HFF-Myc (cell line): Measurements from ENCODE around the gene RHOF.

Source experiments
- DNase-seq: peaks from one replicate; pipeline ENCODE4 v3.0.0-alpha.2; 2011; ENCODE audit warnings: low read depth; ENCODE audit errors: extremely low read depth
- H3K4me3 ChIP-seq: replicated peaks from 2 replicates; pipeline ENCODE4 v1.5.1; 2011; ENCODE audit warnings: low read depth, mild to moderate bottlenecking, control low read depth, low read length
- TF ChIP-seq, protein P1 (sequence below): IDR thresholded peaks from 2 replicates; pipeline ENCODE4 v1.5.1; 2012; ENCODE audit warnings: mild to moderate bottlenecking, low read depth, low read length, control low read depth; ENCODE audit errors: missing control alignments

The RHOF gene, protein sequence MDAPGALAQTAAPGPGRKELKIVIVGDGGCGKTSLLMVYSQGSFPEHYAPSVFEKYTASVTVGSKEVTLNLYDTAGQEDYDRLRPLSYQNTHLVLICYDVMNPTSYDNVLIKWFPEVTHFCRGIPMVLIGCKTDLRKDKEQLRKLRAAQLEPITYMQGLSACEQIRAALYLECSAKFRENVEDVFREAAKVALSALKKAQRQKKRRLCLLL

DNA sequence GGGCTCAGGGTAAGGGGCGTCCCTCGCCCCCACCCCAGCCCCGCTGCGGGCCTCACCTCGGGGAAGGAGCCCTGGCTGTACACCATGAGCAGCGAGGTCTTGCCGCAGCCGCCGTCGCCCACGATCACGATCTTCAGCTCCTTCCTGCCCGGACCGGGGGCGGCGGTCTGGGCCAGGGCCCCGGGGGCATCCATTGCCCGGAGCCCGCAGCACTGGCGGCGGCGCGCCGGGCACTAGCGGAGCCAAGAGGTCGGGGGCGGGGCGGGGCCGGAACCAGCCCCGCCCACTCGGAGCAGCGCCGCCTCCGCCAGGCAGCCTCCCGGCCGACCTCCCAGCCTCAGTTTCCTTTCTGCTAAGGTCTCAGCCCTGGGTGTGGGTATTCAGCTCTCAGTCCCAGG is at the start of gene RHOF:
RHOF (minus strand) TSS at position 249 of the 398 bp plus-strand sequence; CDS start at position 194, 55 bp downstream.
- TF ChIP-seq, protein P1, sequence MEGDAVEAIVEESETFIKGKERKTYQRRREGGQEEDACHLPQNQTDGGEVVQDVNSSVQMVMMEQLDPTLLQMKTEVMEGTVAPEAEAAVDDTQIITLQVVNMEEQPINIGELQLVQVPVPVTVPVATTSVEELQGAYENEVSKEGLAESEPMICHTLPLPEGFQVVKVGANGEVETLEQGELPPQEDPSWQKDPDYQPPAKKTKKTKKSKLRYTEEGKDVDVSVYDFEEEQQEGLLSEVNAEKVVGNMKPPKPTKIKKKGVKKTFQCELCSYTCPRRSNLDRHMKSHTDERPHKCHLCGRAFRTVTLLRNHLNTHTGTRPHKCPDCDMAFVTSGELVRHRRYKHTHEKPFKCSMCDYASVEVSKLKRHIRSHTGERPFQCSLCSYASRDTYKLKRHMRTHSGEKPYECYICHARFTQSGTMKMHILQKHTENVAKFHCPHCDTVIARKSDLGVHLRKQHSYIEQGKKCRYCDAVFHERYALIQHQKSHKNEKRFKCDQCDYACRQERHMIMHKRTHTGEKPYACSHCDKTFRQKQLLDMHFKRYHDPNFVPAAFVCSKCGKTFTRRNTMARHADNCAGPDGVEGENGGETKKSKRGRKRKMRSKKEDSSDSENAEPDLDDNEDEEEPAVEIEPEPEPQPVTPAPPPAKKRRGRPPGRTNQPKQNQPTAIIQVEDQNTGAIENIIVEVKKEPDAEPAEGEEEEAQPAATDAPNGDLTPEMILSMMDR = no peak
- DNase-seq = no peak
- H3K4me3 ChIP-seq = peak within 1 kb of the TSS; percentile 45

DNA sequence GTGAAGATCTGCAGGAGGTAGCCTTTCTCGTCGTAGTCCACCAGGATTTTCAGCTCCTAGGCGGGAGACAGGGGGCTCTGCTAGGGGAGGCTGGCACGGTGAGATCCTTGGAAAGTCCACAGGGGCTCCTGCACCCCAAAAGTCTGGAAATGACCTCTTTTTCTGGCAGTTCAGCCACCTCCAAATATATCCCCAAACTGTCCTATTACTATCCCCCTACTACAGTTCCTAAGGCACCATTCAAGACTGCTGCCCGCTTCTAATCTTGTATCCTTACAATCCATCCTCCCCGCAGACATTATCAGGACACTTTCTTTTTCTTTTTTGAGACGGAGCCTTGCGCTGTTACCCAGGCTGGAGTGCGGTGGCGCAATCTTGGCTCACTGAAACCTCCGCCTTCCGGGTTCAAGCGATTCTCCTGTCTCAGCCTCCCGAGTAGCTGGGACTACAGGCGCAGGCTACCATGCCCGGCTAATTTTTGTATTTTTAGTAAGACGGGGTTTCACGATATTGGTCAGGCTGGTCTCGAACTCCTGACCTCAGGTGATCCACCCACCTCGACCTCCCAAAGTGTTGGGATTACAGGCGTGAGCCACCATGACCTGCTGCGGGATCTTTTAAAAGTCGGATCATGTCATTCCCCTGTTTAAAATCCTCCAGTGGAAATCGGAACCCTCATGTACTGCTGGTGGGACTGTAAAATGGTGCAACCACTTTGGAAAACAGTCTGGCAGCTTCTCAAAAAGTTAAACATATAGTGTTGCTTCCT is 46.7 kb upstream of the RHOF start:
- TF ChIP-seq, protein P1 = no peak
- DNase-seq = no peak
- H3K4me3 ChIP-seq = peak overlapping the region; percentile 52

DNA sequence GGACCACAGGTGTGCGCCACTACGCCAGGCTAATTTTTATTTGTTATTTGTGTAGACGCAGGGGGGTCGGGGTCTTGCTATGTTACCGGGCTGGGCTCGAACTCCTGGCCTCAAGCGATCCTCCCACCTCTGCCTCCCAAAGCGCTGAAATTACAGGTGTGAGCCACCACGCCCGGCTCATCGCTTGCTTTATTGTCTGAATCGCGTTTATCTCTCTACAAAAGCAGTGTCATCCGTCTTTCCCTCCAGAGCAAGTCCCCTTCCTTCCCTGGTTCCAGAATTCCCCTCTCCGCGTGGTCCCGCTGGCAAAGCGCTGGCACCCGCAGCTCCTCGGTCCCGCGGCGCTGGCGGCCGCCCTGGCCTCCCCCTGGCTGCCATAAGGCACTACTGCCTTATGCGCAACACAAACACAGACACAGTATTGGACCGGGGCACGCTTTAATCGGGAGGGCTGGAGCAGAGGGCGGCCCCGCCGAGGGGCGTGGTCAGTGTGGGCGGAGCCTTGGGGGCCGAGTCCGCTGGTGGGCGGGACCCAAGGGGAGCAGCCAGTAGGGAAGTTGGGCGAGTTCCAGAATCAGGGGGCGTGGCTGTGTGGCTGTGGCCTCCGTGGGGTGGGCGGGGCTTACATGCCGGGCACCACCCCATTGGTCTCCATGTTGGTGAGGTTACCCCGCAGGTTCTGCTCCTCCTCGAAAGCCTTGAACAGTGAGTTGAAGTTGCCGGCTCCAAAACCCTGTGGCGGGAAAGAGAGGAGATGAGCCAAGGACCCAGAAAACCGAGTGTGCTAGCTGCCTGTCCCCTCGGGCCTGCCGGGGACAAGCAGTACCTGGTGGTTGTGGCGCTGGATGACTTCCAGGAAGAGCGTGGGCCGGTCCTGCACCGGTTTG is 45.9 kb upstream of the RHOF start:
- DNase-seq = peak; percentile 93
- peak overlapping the region; percentile 52 for H3K4me3 ChIP-seq
- TF ChIP-seq, protein P1 = peak; percentile 45

DNA sequence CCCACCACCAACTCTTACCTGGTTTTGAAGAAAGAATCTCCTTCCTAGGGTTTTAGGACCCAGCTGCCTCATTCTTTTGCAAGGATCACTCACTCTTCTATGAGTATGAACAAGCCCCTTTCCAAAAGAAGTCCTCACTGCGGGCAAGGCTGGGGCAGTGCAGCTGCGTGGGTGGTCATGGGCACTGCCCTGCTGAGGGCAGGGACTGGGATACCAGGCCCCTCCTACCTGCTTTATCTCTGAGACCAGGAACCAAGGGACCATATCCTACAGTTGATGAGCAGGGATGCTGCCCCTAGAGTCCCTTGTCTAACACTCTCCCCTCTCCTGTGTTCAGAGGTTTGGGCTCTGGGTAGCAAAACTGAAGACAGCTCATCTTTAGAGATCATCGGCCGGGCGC is 44.6 kb upstream of the RHOF start:
- no peak for DNase-seq
- TF ChIP-seq, protein P1 = no peak
- no peak overlapping the region for H3K4me3 ChIP-seq

DNA sequence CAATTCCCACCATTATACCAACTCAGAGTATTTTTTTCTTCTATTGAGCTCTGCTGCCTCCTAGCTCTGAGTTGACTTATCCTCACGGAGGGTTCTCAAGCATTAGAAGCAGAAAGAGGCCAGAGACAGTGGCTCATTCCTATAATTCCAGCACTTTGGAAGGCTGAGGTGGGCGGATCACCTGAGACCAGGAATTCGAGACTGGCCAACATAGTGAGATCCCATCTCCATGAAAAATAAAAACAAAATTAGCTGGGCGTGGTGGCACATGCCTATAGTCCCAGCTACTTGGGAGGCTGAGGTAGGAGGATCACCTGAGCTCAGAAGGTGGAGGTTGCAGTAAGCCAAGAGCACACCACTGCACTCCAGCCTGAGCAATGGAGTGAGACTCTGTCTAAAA is 44.2 kb upstream of the RHOF start:
- no peak for DNase-seq
- H3K4me3 ChIP-seq = no peak overlapping the region
- TF ChIP-seq, protein P1 = no peak

DNA sequence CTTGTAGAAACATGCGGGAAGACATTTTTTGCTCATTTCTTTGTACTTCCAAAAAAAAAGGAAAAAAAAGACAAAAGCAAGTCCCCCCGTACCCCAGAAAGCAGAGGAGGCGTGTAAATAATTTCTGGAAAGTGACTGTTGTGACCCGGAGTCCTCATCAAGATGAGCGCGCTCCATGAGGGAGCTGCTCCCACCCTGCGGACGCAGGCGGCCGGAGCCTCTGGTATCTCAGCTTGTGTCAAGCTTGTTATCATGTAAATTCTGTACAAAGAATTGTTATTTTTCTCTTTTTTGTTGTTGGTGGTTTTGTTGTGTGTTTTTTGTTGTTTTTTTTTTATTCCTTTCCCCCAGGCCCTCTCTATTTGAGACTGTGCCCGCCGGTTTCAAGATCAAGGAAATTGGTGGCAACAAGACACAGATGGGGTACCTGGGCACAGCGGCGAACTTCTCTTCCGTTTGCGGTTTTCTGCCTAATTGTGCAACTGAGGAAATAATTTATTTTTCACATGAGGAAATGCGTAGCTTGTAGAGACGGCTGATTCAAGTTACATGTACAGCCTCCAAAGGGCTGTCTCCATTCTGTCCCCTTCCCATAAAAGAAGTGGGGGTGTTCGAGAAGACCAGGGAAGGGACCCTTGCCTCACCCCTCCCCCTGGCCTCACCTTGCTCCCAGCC is 38.2 kb upstream of the RHOF start:
- no peak for DNase-seq
- TF ChIP-seq, protein P1 = no peak

More for the DNA sequence above, 38.2 kb upstream of the RHOF start:
- H3K4me3 ChIP-seq = no peak overlapping the region
